Measurements from ENCODE around the gene CCDC40. TPM values are rescaled to one million over a fixed set of nuclear protein-coding genes. Genes with fewer than 3 reads are reported as not detected.

The CCDC40 gene
- total and polyA plus RNA-seq, 10 donors: 0.30 to 8.3 (median 2.3) TPM

DNA sequence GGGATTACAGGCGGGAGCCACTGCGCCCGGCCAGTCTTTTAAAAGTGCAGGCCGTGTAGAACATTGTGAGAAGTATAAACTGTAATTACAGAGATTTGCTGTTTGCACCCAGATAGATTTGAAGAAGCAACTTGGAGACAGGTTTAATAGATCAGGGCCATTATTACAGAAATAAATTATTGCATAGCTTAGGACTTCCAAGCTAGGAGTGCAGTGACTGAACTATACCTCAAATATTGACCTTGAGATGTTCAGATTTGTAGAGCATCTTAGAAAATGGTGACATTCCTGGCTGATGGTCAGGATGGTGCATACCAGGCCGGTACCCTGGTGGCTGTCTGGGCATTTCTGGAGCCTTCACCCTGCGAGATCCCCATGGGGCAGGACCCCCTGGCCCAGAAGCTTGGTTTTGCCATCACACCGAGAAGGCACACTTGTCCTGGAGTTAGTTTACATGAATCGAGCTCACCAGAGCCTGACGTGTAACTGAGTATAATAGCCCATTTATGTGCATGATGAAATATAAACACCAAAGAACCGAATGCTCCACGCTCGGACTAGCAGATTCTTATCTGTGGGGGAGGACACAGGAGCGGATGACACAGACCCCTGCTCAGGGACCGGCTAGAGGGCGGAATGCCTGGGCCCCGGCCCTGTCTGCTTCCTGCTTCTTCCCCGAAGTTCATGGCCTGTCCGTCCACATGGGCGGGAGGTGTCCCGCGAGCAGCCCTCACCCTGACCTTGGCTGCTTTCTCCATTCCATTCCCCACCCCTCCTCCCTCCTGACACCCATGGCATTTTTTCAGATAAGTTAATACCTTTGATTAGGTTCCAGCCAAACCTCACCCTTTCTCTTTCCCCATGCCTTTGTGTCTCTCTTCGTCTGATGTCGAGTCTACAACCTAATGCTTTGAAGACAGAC, 32.1 kb downstream of the CCDC40 start:
- 62 to 77% (median 73%) methylated on average over 21 to 23 of the region's 23 CpGs for WGBS, 5 donors
- DNase-seq: no peak
- Histone ChIP-seq H3K4me3 (peak overlapping the region in 1 of 8 donors; percentile 2), H3K9me3 (no peaks in the 10 kb centered on the region), H3K27me3 (replicated peaks in 1 of 7) (peaks cover 0 to 4% (median 0%) of the 10 kb centered on the region in 7 donors), H3K27ac (peak overlapping the region; percentile 35 to 94 (median 87)), H3K36me3 (no peaks in the 10 kb centered on the region), H3K4me1 (peaks cover 4 to 72% (median 32%) of the 10 kb centered on the region in 6 donors)
- intact Hi-C loops (cut with DNase I; ENCODE audit: low total_unique reads): no loop called here
- TF ChIP-seq POLR2A (IDR thresholded peaks at IDR 0.05): no peak
- TF ChIP-seq POLR2AphosphoS5 (IDR thresholded peaks at IDR 0.05): peak; percentile 41 to 70 (median 68)

DNA sequence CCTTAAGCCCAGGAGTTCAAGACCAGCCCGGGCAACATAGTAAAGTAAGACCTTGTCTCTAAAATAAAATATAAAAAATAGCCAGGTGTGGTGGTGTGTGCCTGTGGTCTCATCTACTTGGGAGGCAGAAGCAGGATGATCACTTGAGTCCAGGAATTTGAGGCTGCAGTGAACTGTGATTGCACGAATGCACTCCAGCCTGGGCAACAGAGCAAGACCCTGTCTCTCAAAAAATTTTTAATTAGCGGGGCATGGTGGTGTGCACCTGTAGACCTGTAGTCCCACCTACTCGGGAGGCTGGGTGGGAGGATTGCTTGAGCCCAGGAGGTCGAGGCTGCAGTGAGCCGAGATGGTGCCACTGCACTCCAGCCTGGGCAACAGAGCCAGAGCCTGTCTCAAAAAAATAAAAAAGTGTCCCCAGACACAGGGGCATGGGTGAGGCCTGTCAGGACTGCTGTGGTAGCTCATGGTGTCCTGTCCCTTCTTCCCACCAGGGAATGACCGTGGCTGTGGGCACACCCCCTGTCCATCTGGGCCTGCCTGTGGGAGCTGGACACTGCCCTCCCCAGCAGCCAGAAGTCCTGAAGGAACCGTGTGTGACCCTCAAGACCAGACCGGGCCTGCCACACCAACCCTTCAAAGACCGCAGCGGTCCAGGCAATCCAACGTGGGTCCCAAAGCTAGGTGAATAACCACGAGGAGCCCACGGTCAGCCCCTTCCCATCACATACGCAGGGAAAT, 34.1 kb downstream of the CCDC40 start:
- no peaks in the 10 kb centered on the region for H3K9me3 ChIP-seq
- intact Hi-C loops (cut with DNase I; ENCODE audit: low total_unique reads): no loop called here
- peak overlapping the region in 6 of 8 donors; percentile 5 to 58 (median 28) for H3K4me3 ChIP-seq
- peaks cover 0 to 4% (median 0%) of the 10 kb centered on the region in 7 donors for H3K27me3 ChIP-seq (replicated peaks in 1 of 7)
- 72 to 78% (median 74%) methylated on average over 14 to 15 of the region's 15 CpGs for WGBS, 5 donors
- peaks cover 4 to 57% (median 27%) of the 10 kb centered on the region in 6 donors for H3K4me1 ChIP-seq
- peak overlapping the region; percentile 32 to 94 (median 87) for H3K27ac ChIP-seq
- H3K36me3 ChIP-seq: no peaks in the 10 kb centered on the region
- DNase-seq: no peak
- TF ChIP-seq, protein P1, sequence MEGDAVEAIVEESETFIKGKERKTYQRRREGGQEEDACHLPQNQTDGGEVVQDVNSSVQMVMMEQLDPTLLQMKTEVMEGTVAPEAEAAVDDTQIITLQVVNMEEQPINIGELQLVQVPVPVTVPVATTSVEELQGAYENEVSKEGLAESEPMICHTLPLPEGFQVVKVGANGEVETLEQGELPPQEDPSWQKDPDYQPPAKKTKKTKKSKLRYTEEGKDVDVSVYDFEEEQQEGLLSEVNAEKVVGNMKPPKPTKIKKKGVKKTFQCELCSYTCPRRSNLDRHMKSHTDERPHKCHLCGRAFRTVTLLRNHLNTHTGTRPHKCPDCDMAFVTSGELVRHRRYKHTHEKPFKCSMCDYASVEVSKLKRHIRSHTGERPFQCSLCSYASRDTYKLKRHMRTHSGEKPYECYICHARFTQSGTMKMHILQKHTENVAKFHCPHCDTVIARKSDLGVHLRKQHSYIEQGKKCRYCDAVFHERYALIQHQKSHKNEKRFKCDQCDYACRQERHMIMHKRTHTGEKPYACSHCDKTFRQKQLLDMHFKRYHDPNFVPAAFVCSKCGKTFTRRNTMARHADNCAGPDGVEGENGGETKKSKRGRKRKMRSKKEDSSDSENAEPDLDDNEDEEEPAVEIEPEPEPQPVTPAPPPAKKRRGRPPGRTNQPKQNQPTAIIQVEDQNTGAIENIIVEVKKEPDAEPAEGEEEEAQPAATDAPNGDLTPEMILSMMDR (IDR thresholded peaks at IDR 0.05 in 8 of 11, conservative IDR thresholded peaks at IDR 0.05 in 3 of 11): no peak
- TF ChIP-seq POLR2A (IDR thresholded peaks at IDR 0.05): no peak
- TF ChIP-seq POLR2AphosphoS5 (IDR thresholded peaks at IDR 0.05): no peak

DNA sequence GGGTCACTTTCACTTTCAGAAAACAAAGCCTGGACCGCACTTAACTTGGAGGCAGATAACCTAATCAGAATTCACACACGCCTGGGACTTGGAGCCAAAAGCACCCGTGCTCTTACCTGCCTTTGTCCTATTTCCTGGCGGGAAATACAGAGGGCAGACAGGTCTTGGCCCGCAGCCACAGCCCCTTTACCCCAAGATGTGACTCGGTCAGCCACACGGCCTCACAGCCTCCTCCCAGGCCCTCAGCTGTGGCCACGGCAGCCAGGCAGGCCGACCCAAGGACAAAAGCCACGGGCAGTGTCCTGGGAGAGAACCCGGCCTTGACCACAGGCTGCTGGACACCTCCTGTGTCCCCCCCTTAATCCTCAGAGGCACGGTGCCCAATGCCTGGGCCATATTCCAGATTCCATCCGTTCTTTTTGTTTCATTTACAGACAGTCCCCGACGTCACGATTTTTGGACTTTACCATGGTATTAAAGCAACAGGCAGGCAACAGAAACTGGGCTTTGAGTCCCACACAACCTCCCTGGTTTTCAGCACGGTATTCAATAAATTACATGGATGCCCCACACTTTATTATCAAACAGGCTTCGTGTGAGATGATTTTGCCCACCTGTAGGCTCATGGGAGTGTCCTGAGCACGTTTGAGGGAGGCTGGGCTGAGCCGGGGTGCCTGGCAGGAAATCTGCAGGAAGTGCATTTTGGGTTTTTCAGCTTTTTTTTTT, 34.8 kb downstream of the CCDC40 start:
- no peak for TF ChIP-seq POLR2A (IDR thresholded peaks at IDR 0.05)
- TF ChIP-seq POLR2AphosphoS5 (IDR thresholded peaks at IDR 0.05): peak; percentile 64 to 83 (median 81)
- TF ChIP-seq, protein P1 (IDR thresholded peaks at IDR 0.05 in 8 of 11, conservative IDR thresholded peaks at IDR 0.05 in 3 of 11): no peak
- no peaks in the 10 kb centered on the region for H3K9me3 ChIP-seq
- H3K4me1 ChIP-seq: peaks cover 4 to 50% (median 27%) of the 10 kb centered on the region in 6 donors
- DNase-seq: no peak
- H3K27ac ChIP-seq: peak overlapping the region; percentile 32 to 94 (median 87)
- peak overlapping the region in 6 of 8 donors; percentile 5 to 58 (median 28) for H3K4me3 ChIP-seq
- 34 to 54% (median 44%) methylated on average over 18 to 20 of the region's 20 CpGs for WGBS, 5 donors
- peaks cover 0 to 4% (median 0%) of the 10 kb centered on the region in 7 donors for H3K27me3 ChIP-seq (replicated peaks in 1 of 7)
- H3K36me3 ChIP-seq: no peaks in the 10 kb centered on the region
- intact Hi-C loops (cut with DNase I; ENCODE audit: low total_unique reads): no loop called here

DNA sequence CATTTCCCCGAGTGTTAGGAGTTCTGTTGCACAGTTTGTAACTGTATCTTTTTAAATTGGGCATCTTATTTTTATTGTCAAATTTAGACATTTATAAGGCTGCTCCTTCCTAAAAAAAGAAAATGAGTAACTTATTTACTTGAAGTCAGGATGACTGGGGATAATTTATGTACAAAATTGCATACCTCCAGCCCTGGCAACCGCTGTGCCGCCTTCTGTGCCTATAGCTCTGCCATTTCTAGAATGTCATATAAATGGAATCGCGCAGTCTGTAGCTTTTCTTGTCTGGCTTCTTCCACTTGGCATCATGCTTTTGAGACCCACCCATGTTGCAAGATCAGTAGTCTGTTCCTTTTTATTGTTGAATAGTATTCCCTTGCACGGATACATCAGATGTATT, 36.0 kb downstream of the CCDC40 start:
- peak overlapping the region in 3 of 8 donors; percentile 87 to 94 (median 91) for H3K27ac ChIP-seq
- 81 to 98% (median 92%) methylated on average over 6 of the region's 6 CpGs for WGBS, 5 donors
- intact Hi-C loops (cut with DNase I; ENCODE audit: low total_unique reads): no loop called here

More for the DNA sequence above, 36.0 kb downstream of the CCDC40 start:
- no peak overlapping the region for H3K4me3 ChIP-seq
- no peaks in the 10 kb centered on the region for H3K9me3 ChIP-seq
- TF ChIP-seq POLR2A (IDR thresholded peaks at IDR 0.05) (no peak), POLR2AphosphoS5 (IDR thresholded peaks at IDR 0.05) (no peak)
- TF ChIP-seq, protein P1 (IDR thresholded peaks at IDR 0.05 in 8 of 11, conservative IDR thresholded peaks at IDR 0.05 in 3 of 11): no peak
- H3K36me3 ChIP-seq: no peaks in the 10 kb centered on the region
- H3K27me3 ChIP-seq (replicated peaks in 1 of 7): peaks cover 0 to 8% (median 0%) of the 10 kb centered on the region in 7 donors
- peaks cover 4 to 50% (median 27%) of the 10 kb centered on the region in 6 donors for H3K4me1 ChIP-seq
- no peak for DNase-seq

All from spleen (tissue), 11 donors.